Tibial nerve (tissue), 4 donors: ENCODE data around the gene ASTN2. TPM values are rescaled to one million over a fixed set of nuclear protein-coding genes. Genes with fewer than 3 reads are reported as not detected.

Experiments
- DNase-seq, 2 donors: peaks; one replicate each; pipeline ENCODE4 v3.0.0-alpha.2; 2019; ENCODE audit warnings: low spot score in 2 of 2
- H3K27ac ChIP-seq, 4 donors: fragments of 200-600 bp; sonication (generic) in 3 of 4; one replicate each; pipeline ENCODE4 v1.5.1; 2017 to 2019; ENCODE audit warnings: mild to moderate bottlenecking in 1 of 4
- H3K27me3 ChIP-seq, 2 donors: fragments of 200-600 bp; sonication (generic) in 1 of 2; one replicate each; pipeline versions ENCODE4 v1.5.1 to v1.6.0; 2017 to 2019
- H3K36me3 ChIP-seq, 3 donors: fragments of 200-600 bp; sonication (generic); one replicate each; pipeline ENCODE4 v1.5.1; 2018 to 2019
- H3K4me1 ChIP-seq, 4 donors: fragments of 200-600 bp; sonication (generic) in 3 of 4; one replicate each; pipeline ENCODE4 v1.5.1; 2017 to 2019
- H3K4me3 ChIP-seq, 4 donors: fragments of 200-600 bp; sonication (generic) in 3 of 4; one replicate each; pipeline ENCODE4 v1.5.1; 2017 to 2019; ENCODE audit warnings: mild to moderate bottlenecking in 1 of 4, moderate library complexity in 1 of 4
- H3K9me3 ChIP-seq, 4 donors: fragments of 200-600 bp; sonication (generic) in 3 of 4; one replicate each; pipeline ENCODE4 v1.5.1; 2017 to 2019
- CTCF ChIP-seq, 5 experiments: fragments of 200-600 bp in 3 of 5; fragments of 450-650 bp in 2 of 5; sonication (generic) in 3 of 5; IDR thresholded peaks; one replicate each; pipeline ENCODE4 v1.5.1; 2016 to 2019; ENCODE audit warnings: antibody characterized with exemption in 5 of 5, mild to moderate bottlenecking in 3 of 5, moderate library complexity in 2 of 5
- EP300 ChIP-seq, 2 donors: sonication (generic); formaldehyde crosslinking; IDR thresholded peaks; one replicate each; pipeline ENCODE4 v1.6.1; 2017; ENCODE audit warnings: antibody characterized with exemption in 2 of 2, mild to moderate bottlenecking in 1 of 2
- POLR2A ChIP-seq, 2 donors: fragments of 450-650 bp; IDR thresholded peaks; one replicate each; pipeline ENCODE4 v1.6.1; 2017; ENCODE audit warnings: antibody characterized with exemption in 2 of 2, mild to moderate bottlenecking in 2 of 2, moderate library complexity in 2 of 2
- WGBS, 2 donors: methylation state at CpG; one replicate each; pipeline ENCODE4 v1.1.5; 2018; 5-methylcytosine and 5-hydroxymethylcytosine counted together
- total RNA-seq, 4 donors: library from RNA; depleted of rRNA; stranded (reverse); fragments of >200 nt; gene quantifications; one replicate each; pipeline ENCODE4 v1.1.0, GENCODE V29; 2016

Gene ASTN2
- total RNA-seq, 4 donors from 2014 or later: 9.0 to 14.9 (median 12.3) TPM

- Histone ChIP-seq H3K36me3 (no peaks in the 10 kb centered on the region), H3K27ac (no peak overlapping the region), H3K9me3 (no peaks in the 10 kb centered on the region), H3K27me3 (no peaks in the 10 kb centered on the region), H3K4me1 (no peaks in the 10 kb centered on the region), H3K4me3 (no peak overlapping the region)
- 39% methylated on average over 1 of the region's 1 CpG for WGBS, 2 donors
- TF ChIP-seq POLR2A (IDR thresholded peaks at IDR 0.05) (no peak), EP300 (IDR thresholded peaks at IDR 0.05) (no peak), CTCF (IDR thresholded peaks at IDR 0.05) (no peak)
- DNase-seq: no peak
Observed at GRCh38 chr9:116791326-116791725, 623.5 kb downstream of the ASTN2 start.

GRCh38 chr9:116789081-116789480 lies 625.8 kb downstream of the ASTN2 start:
- no peak overlapping the region for H3K4me3 ChIP-seq
- H3K36me3 ChIP-seq: no peaks in the 10 kb centered on the region
- H3K4me1 ChIP-seq: no peaks in the 10 kb centered on the region
- DNase-seq: no peak
- H3K27me3 ChIP-seq: no peaks in the 10 kb centered on the region
- no peaks in the 10 kb centered on the region for H3K9me3 ChIP-seq
- no peak overlapping the region for H3K27ac ChIP-seq
- TF ChIP-seq EP300 (IDR thresholded peaks at IDR 0.05) (no peak), CTCF (IDR thresholded peaks at IDR 0.05) (no peak), POLR2A (IDR thresholded peaks at IDR 0.05) (no peak)
- WGBS, 2 donors: 46 to 52% methylated on average over 3 of the region's 3 CpGs

- Histone ChIP-seq H3K27me3 (no peaks in the 10 kb centered on the region), H3K9me3 (no peaks in the 10 kb centered on the region), H3K4me1 (no peaks in the 10 kb centered on the region), H3K4me3 (no peak overlapping the region), H3K27ac (no peak overlapping the region), H3K36me3 (no peaks in the 10 kb centered on the region)
- no peak for DNase-seq
- WGBS, 2 donors: 90 to 91% methylated on average over 2 of the region's 2 CpGs
- TF ChIP-seq POLR2A (IDR thresholded peaks at IDR 0.05): no peak
- no peak for TF ChIP-seq EP300 (IDR thresholded peaks at IDR 0.05)
- TF ChIP-seq CTCF (IDR thresholded peaks at IDR 0.05): no peak
Observed at GRCh38 chr9:116786737-116787136, 628.1 kb downstream of the ASTN2 start.

GRCh38 chr9:116777116-116777515 lies 637.7 kb downstream of the ASTN2 start:
- WGBS, 2 donors: 86 to 87% methylated on average over 3 of the region's 3 CpGs
- peaks cover 0 to 5% (median 2%) of the 10 kb centered on the region in 4 donors for H3K9me3 ChIP-seq

More at GRCh38 chr9:116777116-116777515, 637.7 kb downstream of the ASTN2 start:
- H3K4me3 ChIP-seq: no peak overlapping the region
- no peak for TF ChIP-seq EP300 (IDR thresholded peaks at IDR 0.05)
- no peak for TF ChIP-seq CTCF (IDR thresholded peaks at IDR 0.05)
- no peak for TF ChIP-seq POLR2A (IDR thresholded peaks at IDR 0.05)
- no peaks in the 10 kb centered on the region for H3K4me1 ChIP-seq
- no peaks in the 10 kb centered on the region for H3K36me3 ChIP-seq
- H3K27ac ChIP-seq: no peak overlapping the region
- no peak for DNase-seq
- no peaks in the 10 kb centered on the region for H3K27me3 ChIP-seq
